Mucosa of rectum (tissue), 2 donors: Measurements from ENCODE around the gene ATXN1.
"Not testable (repeated sequence)": the region's sequence is repeated elsewhere in the genome, so short reads cannot be mapped to it uniquely, and the experiment has no call there.

Experiments
- H3K27ac ChIP-seq, 2 donors: one replicate each; pipeline ENCODE4 v1.7.0; 2013; ENCODE audit warnings: inconsistent platforms in 2 of 2, low read depth in 2 of 2, low read length in 2 of 2
- H3K27me3 ChIP-seq, 2 donors: one replicate each; pipeline ENCODE4 v1.7.0; 2013; ENCODE audit warnings: low read length in 2 of 2; ENCODE audit not compliant: control insufficient read depth in 2 of 2, insufficient read depth in 2 of 2
- H3K36me3 ChIP-seq, 2 donors: one replicate each; pipeline ENCODE4 v1.7.0; 2013; ENCODE audit warnings: low read length in 2 of 2; ENCODE audit not compliant: control insufficient read depth in 2 of 2, insufficient read depth in 2 of 2
- H3K4me1 ChIP-seq, 2 donors: one replicate each; pipeline ENCODE4 v1.7.0; 2013; ENCODE audit warnings: low read length in 2 of 2, mild to moderate bottlenecking in 1 of 2; ENCODE audit not compliant: control insufficient read depth in 2 of 2, insufficient read depth in 2 of 2
- H3K4me3 ChIP-seq, 2 donors: one replicate each; pipeline ENCODE4 v1.7.0; 2013; ENCODE audit warnings: low read length in 2 of 2
- H3K9ac ChIP-seq, 2 donors: one replicate each; pipeline ENCODE4 v1.7.0; 2013; ENCODE audit warnings: low read length in 2 of 2, low read depth in 1 of 2, mild to moderate bottlenecking in 1 of 2
- H3K9me3 ChIP-seq, 2 donors: one replicate each; pipeline ENCODE4 v1.7.0; 2013; ENCODE audit warnings: low read length in 2 of 2; ENCODE audit not compliant: control insufficient read depth in 2 of 2
- donor health status: healthy.
- donor health status: Normal muscosa, but diverticular disease.

Gene ATXN1

DNA sequence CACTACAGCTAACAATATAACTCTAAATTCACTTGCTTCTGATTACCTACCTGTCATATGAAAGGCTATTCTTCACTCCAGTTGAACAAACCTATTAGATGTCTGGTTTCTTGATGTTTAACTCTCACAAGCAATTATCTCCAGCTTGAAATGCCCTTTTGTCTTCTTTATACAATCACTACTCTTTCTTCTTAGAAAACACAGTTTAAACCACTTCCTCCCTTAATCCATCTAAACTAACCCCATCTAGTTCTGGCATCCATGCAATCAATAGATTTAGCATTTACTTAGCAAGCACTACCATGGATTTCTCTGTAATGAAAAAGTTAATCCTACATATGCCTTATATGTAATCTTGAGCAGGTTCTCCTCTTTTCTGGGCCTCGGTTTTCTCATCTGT lies 127.3 kb downstream of the ATXN1 start:
- no peak overlapping the region for H3K9ac ChIP-seq
- H3K9me3 ChIP-seq, result no peaks in the 10 kb centered on the region
- no peak overlapping the region for H3K27ac ChIP-seq

DNA sequence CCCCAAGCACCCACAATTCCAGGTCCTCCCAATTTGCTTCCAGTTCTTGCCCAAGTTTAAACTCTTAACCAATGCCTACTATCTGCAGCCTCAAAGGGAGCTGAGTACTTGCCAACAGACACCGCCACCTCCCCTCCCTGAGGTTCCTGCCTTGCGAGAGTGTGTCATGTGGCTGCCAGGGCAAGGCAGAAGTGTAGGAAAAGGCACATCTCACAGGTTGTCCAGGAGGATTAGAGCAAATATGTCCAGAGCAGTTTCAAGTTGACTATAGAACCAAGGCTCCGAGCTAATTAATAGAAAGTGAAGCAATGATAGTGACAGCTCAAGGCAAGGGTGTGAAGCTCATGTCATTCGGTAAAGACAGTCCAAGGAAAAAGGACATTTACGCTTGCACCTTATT lies 127.8 kb downstream of the ATXN1 start:
- Histone ChIP-seq H3K27ac (no peak overlapping the region), H3K9ac (no peak overlapping the region)

More for the DNA sequence above, 127.3 kb downstream of the ATXN1 start:
- H3K4me3 ChIP-seq, result no peak overlapping the region
- H3K36me3 ChIP-seq, result no peaks in the 10 kb centered on the region
- no peaks in the 10 kb centered on the region for H3K27me3 ChIP-seq
- H3K4me1 ChIP-seq, result peaks cover 0 to 5% of the 10 kb centered on the region in 2 donors

GRCh38 chr6:16632101-16632500 lies 129.2 kb downstream of the ATXN1 start:
- Histone ChIP-seq H3K27ac (no peak overlapping the region), H3K4me1 (peaks cover 0 to 5% of the 10 kb centered on the region in 2 donors), H3K9me3 (no peaks in the 10 kb centered on the region), H3K27me3 (no peaks in the 10 kb centered on the region), H3K36me3 (no peaks in the 10 kb centered on the region), H3K4me3 (no peak overlapping the region), H3K9ac (no peak overlapping the region)

More for the DNA sequence above, 127.8 kb downstream of the ATXN1 start:
- Histone ChIP-seq H3K36me3 (no peaks in the 10 kb centered on the region), H3K9me3 (no peaks in the 10 kb centered on the region), H3K27me3 (no peaks in the 10 kb centered on the region), H3K4me3 (no peak overlapping the region), H3K4me1 (peaks cover 0 to 5% of the 10 kb centered on the region in 2 donors)

DNA sequence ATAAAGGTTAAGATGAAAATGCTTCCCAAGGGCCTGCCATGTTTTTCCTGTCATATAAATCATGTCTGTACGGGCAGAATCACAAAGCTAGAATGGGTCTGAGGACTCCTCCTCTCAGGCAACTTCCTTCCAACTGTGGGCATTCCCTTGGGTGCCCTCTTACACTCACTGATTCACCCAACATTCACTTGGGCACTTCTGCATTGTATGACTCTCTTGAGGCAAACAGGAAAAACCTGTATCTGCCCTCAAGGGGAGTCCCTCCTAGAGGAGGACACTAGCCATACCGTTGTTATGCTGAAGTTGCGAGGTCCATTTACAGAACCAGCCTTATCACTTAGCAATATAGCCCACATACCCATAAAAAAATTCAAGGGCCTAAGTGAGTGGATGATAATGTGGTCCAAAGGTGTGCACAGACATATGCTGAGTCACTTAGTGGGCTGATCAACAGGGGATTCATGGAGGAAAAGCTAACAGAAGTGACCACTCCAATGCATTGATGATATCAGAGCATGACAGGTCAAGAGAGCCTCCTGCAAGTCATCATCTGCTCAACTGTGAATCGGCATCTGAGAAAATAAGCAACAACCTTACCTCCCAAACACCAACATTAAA lies 131.1 kb downstream of the ATXN1 start:
- no peaks in the 10 kb centered on the region for H3K4me1 ChIP-seq
- no peak overlapping the region for H3K4me3 ChIP-seq
- no peaks in the 10 kb centered on the region for H3K27me3 ChIP-seq
- no peaks in the 10 kb centered on the region for H3K9me3 ChIP-seq
- H3K27ac ChIP-seq, result no peak overlapping the region
- no peak overlapping the region for H3K9ac ChIP-seq
- no peaks in the 10 kb centered on the region for H3K36me3 ChIP-seq

DNA sequence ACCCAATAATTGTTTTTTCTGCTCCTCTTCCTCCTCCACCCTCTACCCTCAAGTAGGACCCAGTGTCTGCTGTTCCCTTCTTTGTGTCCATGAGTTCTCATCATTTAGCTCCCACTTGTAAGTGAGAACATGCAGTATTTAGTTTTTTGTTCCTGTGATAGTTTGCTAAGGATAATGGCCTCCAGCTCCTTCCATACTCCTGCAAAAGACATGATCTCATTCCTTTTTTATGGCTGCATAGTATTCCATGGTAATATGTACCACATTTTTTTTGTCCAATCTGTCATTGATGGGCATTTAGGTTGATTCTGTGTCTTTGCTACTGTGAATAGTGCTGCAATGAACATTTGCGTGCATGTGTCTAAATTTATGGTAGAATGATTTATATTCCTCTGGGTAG lies 132.7 kb downstream of the ATXN1 start:
- not testable (repeated sequence) for H3K36me3 ChIP-seq, H3K4me1 ChIP-seq, H3K27ac ChIP-seq, H3K4me3 ChIP-seq, H3K9ac ChIP-seq, H3K27me3 ChIP-seq, H3K9me3 ChIP-seq

- H3K27ac ChIP-seq, result no peak overlapping the region
- H3K4me1 ChIP-seq, result no peaks in the 10 kb centered on the region
- H3K36me3 ChIP-seq, result no peaks in the 10 kb centered on the region
- H3K27me3 ChIP-seq, result no peaks in the 10 kb centered on the region
- H3K9ac ChIP-seq, result no peak overlapping the region
- H3K9me3 ChIP-seq, result no peaks in the 10 kb centered on the region
- no peak overlapping the region for H3K4me3 ChIP-seq
Measured at GRCh38 chr6:16626650-16627049, 134.6 kb downstream of the ATXN1 start.

GRCh38 chr6:16625291-16626265 lies 135.7 kb downstream of the ATXN1 start:
- H3K9ac ChIP-seq, result no peak overlapping the region
- no peak overlapping the region for H3K27ac ChIP-seq
- H3K27me3 ChIP-seq, result no peaks in the 10 kb centered on the region
- H3K36me3 ChIP-seq, result no peaks in the 10 kb centered on the region
- no peaks in the 10 kb centered on the region for H3K9me3 ChIP-seq
- H3K4me3 ChIP-seq, result no peak overlapping the region
- H3K4me1 ChIP-seq, result no peaks in the 10 kb centered on the region

DNA sequence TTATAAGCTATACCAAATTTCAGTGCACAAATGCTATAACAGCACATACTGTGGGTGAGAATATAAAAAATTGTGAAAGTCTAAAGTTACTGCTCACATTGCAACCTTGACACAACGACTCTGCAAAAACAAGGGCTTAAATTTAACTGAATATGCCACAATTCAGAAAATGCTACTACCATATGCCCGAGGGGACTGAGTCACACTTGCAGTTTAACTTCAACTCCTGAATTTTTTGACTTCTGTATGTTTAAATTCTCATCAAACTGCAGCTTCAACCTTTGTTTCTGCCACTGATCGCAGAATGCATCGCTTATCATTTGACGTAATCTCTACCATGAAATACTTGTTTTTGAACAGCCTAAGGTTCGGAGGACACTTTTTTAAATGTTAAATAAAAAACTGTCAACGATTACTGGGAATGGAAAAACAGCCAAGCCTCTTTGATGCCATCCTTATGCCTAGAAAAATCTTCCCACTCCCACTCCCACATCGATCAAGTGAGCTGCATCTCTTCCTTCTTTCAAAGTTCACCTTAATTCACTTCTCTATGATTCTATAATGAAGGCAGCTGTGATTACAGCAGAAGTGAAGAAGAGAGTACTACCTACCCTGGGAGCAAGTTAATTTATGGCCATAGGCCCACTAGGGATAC lies 136.5 kb downstream of the ATXN1 start:
- no peak overlapping the region for H3K27ac ChIP-seq

DNA sequence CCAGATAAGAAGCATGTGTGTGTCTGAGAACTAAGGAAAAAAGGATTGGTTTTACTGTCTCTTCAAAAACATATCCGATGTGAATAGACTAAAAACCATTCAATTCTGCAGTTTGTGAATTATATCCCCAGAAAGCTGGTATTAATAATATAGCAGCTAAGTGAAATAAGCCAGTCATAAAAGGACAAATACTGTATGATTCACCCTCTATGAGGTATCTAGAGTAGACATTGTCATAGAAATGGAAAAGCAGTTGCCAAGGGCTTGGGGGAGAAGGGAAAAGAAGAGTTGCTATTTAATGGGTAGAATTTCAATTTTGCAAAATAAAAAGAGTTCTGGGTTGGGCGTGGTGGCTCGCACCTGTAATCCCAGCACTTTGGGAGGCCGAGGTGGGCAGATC lies 137.5 kb downstream of the ATXN1 start:
- no peak overlapping the region for H3K27ac ChIP-seq
- H3K4me3 ChIP-seq, result no peak overlapping the region
- H3K27me3 ChIP-seq, result no peaks in the 10 kb centered on the region
- H3K36me3 ChIP-seq, result no peaks in the 10 kb centered on the region
- H3K9me3 ChIP-seq, result no peaks in the 10 kb centered on the region
- H3K9ac ChIP-seq, result no peak overlapping the region
- no peaks in the 10 kb centered on the region for H3K4me1 ChIP-seq

More for the DNA sequence above, 136.5 kb downstream of the ATXN1 start:
- H3K27me3 ChIP-seq, result no peaks in the 10 kb centered on the region
- no peak overlapping the region for H3K4me3 ChIP-seq
- H3K9ac ChIP-seq, result no peak overlapping the region
- no peaks in the 10 kb centered on the region for H3K4me1 ChIP-seq
- no peaks in the 10 kb centered on the region for H3K36me3 ChIP-seq
- H3K9me3 ChIP-seq, result no peaks in the 10 kb centered on the region
